GM21528 (cell line): ENCODE results near the gene POU3F3.

Source experiments
- ATAC-seq: cut with Tn5 transposase; IDR thresholded peaks from one replicate; pipeline ENCODE4 v1.9.1; 2021; ENCODE audit warnings: mild to moderate bottlenecking, moderate library complexity; ENCODE audit not compliant: unreplicated experiment, low FRiP score

Gene POU3F3

GRCh38 chr2:104872866-104873688, 19.2 kb downstream of the POU3F3 start:
- ATAC-seq: peak; percentile 91

GRCh38 chr2:104873689-104874054, 19.8 kb downstream of the POU3F3 start:
- peak; percentile 22 for ATAC-seq

- ATAC-seq: no peak
Measured at GRCh38 chr2:104874230-104874629, 20.3 kb downstream of the POU3F3 start.

GRCh38 chr2:104875262-104875661, 21.3 kb downstream of the POU3F3 start:
- ATAC-seq: no peak

GRCh38 chr2:104876606-104877570, 23.0 kb downstream of the POU3F3 start:
- no peak for ATAC-seq

GRCh38 chr2:104878863-104879512, 25.1 kb downstream of the POU3F3 start:
- no peak for ATAC-seq

- ATAC-seq: no peak
Measured at GRCh38 chr2:104880076-104880475, 26.2 kb downstream of the POU3F3 start.

GRCh38 chr2:104883357-104883756, 29.4 kb downstream of the POU3F3 start:
- no peak for ATAC-seq

GRCh38 chr2:104885119-104885782, 31.3 kb downstream of the POU3F3 start:
- no peak for ATAC-seq

GRCh38 chr2:104887676-104888075, 33.8 kb downstream of the POU3F3 start:
- ATAC-seq: no peak

- no peak for ATAC-seq
Measured at GRCh38 chr2:104888489-104889258, 34.8 kb downstream of the POU3F3 start.

- ATAC-seq: no peak
Measured at GRCh38 chr2:104889291-104889959, 35.5 kb downstream of the POU3F3 start.

- ATAC-seq: no peak
Measured at GRCh38 chr2:104889960-104890684, 36.2 kb downstream of the POU3F3 start.

GRCh38 chr2:104890685-104891069, 36.8 kb downstream of the POU3F3 start:
- no peak for ATAC-seq

GRCh38 chr2:104891145-104891544, 37.2 kb downstream of the POU3F3 start:
- no peak for ATAC-seq

GRCh38 chr2:104896446-104896845, 42.5 kb downstream of the POU3F3 start:
- ATAC-seq: no peak

- no peak for ATAC-seq
Measured at GRCh38 chr2:104897515-104898184, 43.7 kb downstream of the POU3F3 start.

- ATAC-seq: no peak
Measured at GRCh38 chr2:104900608-104901007, 46.7 kb downstream of the POU3F3 start.
